HepG2 (cell line): ENCODE results near the gene WDR27. TPM values are rescaled to one million over a fixed set of nuclear protein-coding genes. Genes with fewer than 3 reads are reported as not detected.
A peak's percentile ranks its signal among the peaks of the same experiment; 100 is the strongest.

ENCODE experiments used
- ATAC-seq: fragments of 200-7000 bp; cut with Tn5 transposase; 3 replicates; pipeline ENCODE4 v1.9.1; 2020; ENCODE audit warnings: mild to moderate bottlenecking, moderate library complexity
- BruUV-seq: library from RNA; stranded (reverse); fragments of 400-500 nt; replicated peaks from 2 replicates; lab custom pipeline; 2021; lab: Mats Ljungman, UMichigan
- CTCF ChIA-PET: fragments of 300-600 bp; formaldehyde crosslinking; extraction: SDS; loops from one replicate; lab custom pipeline; 2021; ENCODE audit warnings: low total read pairs, inconsistent platforms, low intra/inter-chr PET ratio; lab: Yijun Ruan, JAX
- POLR2A ChIA-PET: fragments of 350-600 bp; sonication (Branson Sonifier 250); formaldehyde crosslinking; loops from one replicate; lab custom pipeline; 2020; ENCODE audit warnings: antibody characterized with exemption, inconsistent platforms; lab: Yijun Ruan, JAX
- DNase-seq: peaks from one replicate; pipeline ENCODE4 v3.0.0-alpha.2; 2015; ENCODE audit warnings: low spot score
- FAIRE-seq: peaks from 3 replicates; lab custom pipeline; 2011; peaks lifted over from hg19 to GRCh38; lab: Jason Lieb, UNC
- H2AFZ ChIP-seq: one replicate; pipeline ENCODE4 v1.6.1; 2011; ENCODE audit warnings: low read length, inconsistent platforms
- H3K27ac ChIP-seq: fragments of 300-600 bp; 3 replicates; pipeline ENCODE4 v1.8.0; 2011; ENCODE audit warnings: mixed run types, mild to moderate bottlenecking, mixed read lengths, low read length, inconsistent platforms; ENCODE audit not compliant: insufficient read depth; ENCODE audit errors: extremely low read length
- H3K27me3 ChIP-seq, 2 experiments: fragments of 200-600 bp in 1 of 2; 2 replicates in 1 of 2; 3 replicates in 1 of 2; pipeline versions ENCODE4 v1.6.0 to v1.8.0; 2011; ENCODE audit warnings: low read length in 2 of 2, mild to moderate bottlenecking in 2 of 2, moderate library complexity in 2 of 2, inconsistent platforms in 1 of 2; ENCODE audit not compliant: insufficient read depth in 2 of 2, control insufficient read depth in 1 of 2
- H3K36me3 ChIP-seq, 2 experiments: fragments of 200-600 bp in 1 of 2; replicated peaks in 1 of 2; 2 replicates in 1 of 2; 3 replicates in 1 of 2; pipeline versions ENCODE4 v1.5.1 to v1.8.0; 2011; ENCODE audit warnings: low read length in 2 of 2, inconsistent platforms in 1 of 2; ENCODE audit not compliant: insufficient read depth in 2 of 2, control insufficient read depth in 1 of 2
- H3K4me1 ChIP-seq: 2 replicates; pipeline ENCODE4 v1.5.1; 2012; ENCODE audit warnings: low read length, inconsistent platforms; ENCODE audit not compliant: insufficient read depth
- H3K4me2 ChIP-seq: 2 replicates; pipeline ENCODE4 v1.6.0; 2011; ENCODE audit warnings: low read depth, low read length, inconsistent platforms
- H3K4me3 ChIP-seq, 3 experiments: fragments of 200-600 bp in 1 of 3; sonication (generic), shearing (Covaris generic) in 1 of 3; replicated peaks in 1 of 3; 2 replicates each; pipeline ENCODE4 v1.5.1; 2011 to 2016; ENCODE audit warnings: low read length in 3 of 3, inconsistent platforms in 2 of 3, low read depth in 2 of 3, mild to moderate bottlenecking in 2 of 3, control low read depth in 1 of 3, mixed read lengths in 1 of 3; ENCODE audit not compliant: insufficient read depth in 1 of 3
- H3K79me2 ChIP-seq: one replicate; pipeline ENCODE4 v1.6.1; 2011; ENCODE audit warnings: low read length, inconsistent platforms; ENCODE audit not compliant: insufficient read depth
- H3K9ac ChIP-seq: 2 replicates; pipeline ENCODE4 v1.6.0; 2011; ENCODE audit warnings: mild to moderate bottlenecking, low read depth, low read length, inconsistent platforms; ENCODE audit not compliant: insufficient read depth
- H3K9me3 ChIP-seq: 2 replicates; pipeline ENCODE4 v1.5.1; 2012; ENCODE audit warnings: mild to moderate bottlenecking, low read length
- H4K20me1 ChIP-seq: 2 replicates; pipeline ENCODE4 v1.6.0; 2011; ENCODE audit warnings: inconsistent platforms, mild to moderate bottlenecking, low read length, moderate library complexity; ENCODE audit not compliant: insufficient read depth
- DNMT1 ChIP-seq: sonication (generic); formaldehyde crosslinking; IDR thresholded peaks from 2 replicates; pipeline ENCODE4 v1.5.1; 2020; ENCODE audit warnings: mild to moderate bottlenecking, missing genetic modification reagents
- KAT8 ChIP-seq: IDR thresholded peaks from 2 replicates; pipeline ENCODE4 v1.6.1; 2016; ENCODE audit warnings: missing genetic modification reagents, missing compliant biosample characterization
- SCMH1 ChIP-seq: sonication (generic); formaldehyde crosslinking; IDR thresholded peaks from 2 replicates; pipeline ENCODE4 v1.9.0; 2021; ENCODE audit warnings: missing genetic modification reagents, mild to moderate bottlenecking, borderline replicate concordance
- SUZ12 ChIP-seq: fragments of 150-350 bp; IDR thresholded peaks from 2 replicates; pipeline ENCODE4 v1.6.1; 2014; ENCODE audit warnings: low read depth, low read length
- ZNF451 ChIP-seq: sonication (generic); formaldehyde crosslinking; IDR thresholded peaks from 2 replicates; pipeline ENCODE4 v1.5.0; 2020; ENCODE audit warnings: mild to moderate bottlenecking, missing genetic modification reagents
- ZNF775 ChIP-seq: sonication (generic); formaldehyde crosslinking; IDR thresholded peaks from 2 replicates; pipeline ENCODE4 v1.4.0; 2020; ENCODE audit warnings: missing genetic modification reagents, mild to moderate bottlenecking, moderate library complexity, borderline replicate concordance
- ZNF83 ChIP-seq: sonication (generic); formaldehyde crosslinking; IDR thresholded peaks from 2 replicates; pipeline ENCODE4 v1.4.0; 2020; ENCODE audit warnings: missing genetic modification reagents, mild to moderate bottlenecking, borderline replicate concordance
- WGBS: methylation state at CpG from one replicate; pipeline ENCODE4 v1.1.6; 2017; ENCODE audit warnings: low lambda C conversion rate; 5-methylcytosine and 5-hydroxymethylcytosine counted together
- in situ Hi-C: cut with HindIII; loops from 2 replicates; pipeline ENCODE4 v1.10.0; 2017; ENCODE audit warnings: low pct_unique_long_range_greater_than_20kb; ENCODE audit not compliant: extremely low pct_ligation_motif_present
- intact Hi-C: fragments of 100-400 bp; cut with micrococcal nuclease; formaldehyde crosslinking; loops from one replicate; pipeline ENCODE4 v1.10.0; 2022; ENCODE audit not compliant: unreplicated experiment
- polyA plus RNA-seq, 8 experiments: library from polyadenylated mRNA; depleted of rRNA in 3 of 8; stranded (reverse) in 7 of 8; unstranded in 1 of 8; fragments of >200 nt; fragmentation: Illumina TruSeq in 4 of 8; extraction: Trizol in 4 of 8; gene quantifications; 2 replicates each; pipeline versions ENCODE4 v1.2.1 to v1.2.3, GENCODE V29; 2011 to 2016; ENCODE audit warnings: low read depth in 4 of 8, missing spikeins in 1 of 8, mixed read lengths in 1 of 8; ENCODE audit not compliant: insufficient read depth in 1 of 8
- total RNA-seq, 5 experiments: library from RNA; depleted of rRNA; stranded (reverse); fragments of >200 nt; fragmentation: Illumina TruSeq; extraction: Trizol; gene quantifications; 2 replicates each; pipeline ENCODE4 v1.2.3, GENCODE V29; 2016; ENCODE audit warnings: low read depth in 1 of 5
- TF ChIP-seq, protein P1 (sequence below): sonication (generic); formaldehyde crosslinking; IDR thresholded peaks from 2 replicates; pipeline ENCODE4 v1.5.1; 2020; ENCODE audit warnings: mild to moderate bottlenecking, missing genetic modification reagents, borderline replicate concordance
- TF ChIP-seq, protein P2 (sequence below): sonication (generic); formaldehyde crosslinking; IDR thresholded peaks from 2 replicates; pipeline ENCODE4 v1.8.0; 2022; ENCODE audit warnings: missing genetic modification reagents, mild to moderate bottlenecking, borderline replicate concordance
- TF ChIP-seq, protein P3 (sequence below): IDR thresholded peaks from 2 replicates; pipeline ENCODE4 v1.6.1; 2012; ENCODE audit warnings: low read depth, low read length, improper control_type of control experiment

The WDR27 gene
- total and polyA plus RNA-seq, 2 of the 13 experiments (the other 11 are each of a cell fraction or from before 2014, with no cell fraction given) = 34.1 to 80.3 TPM

GRCh38 chr6:169650959-169651292 lies 50.9 kb downstream of the WDR27 start:
- no peak for DNase-seq
- WGBS = 97% methylated on average over 6 of the region's 6 CpGs

More at GRCh38 chr6:169650959-169651292, 50.9 kb downstream of the WDR27 start:
- Histone ChIP-seq H3K27ac (no peak overlapping the region), H3K4me2 (no peak overlapping the region), H4K20me1 (no peaks in the 10 kb centered on the region), H3K36me3 (peaks cover 4 to 18% of the 10 kb centered on the region in 2 experiments; a peak in 3 of 5 replicates), H3K9me3 (no peaks in the 10 kb centered on the region), H3K4me3 (no peak overlapping the region), H3K27me3 (no peaks in the 10 kb centered on the region), H2AFZ (no peak overlapping the region), H3K9ac (no peak overlapping the region), H3K79me2 (no peaks in the 10 kb centered on the region), H3K4me1 (no peaks in the 10 kb centered on the region)
- CTCF ChIA-PET = no interaction called here
- no TSS peak for BruUV-seq
- FAIRE-seq (no peak), ATAC-seq (peak; percentile 48)
- TF ChIP-seq SCMH1 (CRISPR knock-in tag) (no peak), ZNF775 (CRISPR knock-in tag) (no peak), ZNF451 (CRISPR knock-in tag) (no peak), KAT8 (CRISPR knock-in tag) (no peak), ZNF83 (no peak), SUZ12 (no peak), DNMT1 (CRISPR knock-in tag) (no peak)
- TF ChIP-seq, protein P1, sequence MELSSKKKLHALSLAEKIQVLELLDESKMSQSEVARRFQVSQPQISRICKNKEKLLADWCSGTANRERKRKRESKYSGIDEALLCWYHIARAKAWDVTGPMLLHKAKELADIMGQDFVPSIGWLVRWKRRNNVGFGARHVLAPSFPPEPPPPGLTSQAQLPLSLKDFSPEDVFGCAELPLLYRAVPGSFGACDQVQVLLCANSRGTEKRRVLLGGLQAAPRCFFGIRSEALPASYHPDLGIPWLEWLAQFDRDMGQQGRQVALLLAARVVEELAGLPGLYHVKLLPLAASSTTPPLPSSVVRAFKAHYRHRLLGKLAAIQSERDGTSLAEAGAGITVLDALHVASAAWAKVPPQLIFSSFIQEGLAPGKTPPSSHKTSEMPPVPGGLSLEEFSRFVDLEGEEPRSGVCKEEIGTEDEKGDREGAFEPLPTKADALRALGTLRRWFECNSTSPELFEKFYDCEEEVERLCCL (CRISPR knock-in tag) = no peak
- TF ChIP-seq, protein P2, sequence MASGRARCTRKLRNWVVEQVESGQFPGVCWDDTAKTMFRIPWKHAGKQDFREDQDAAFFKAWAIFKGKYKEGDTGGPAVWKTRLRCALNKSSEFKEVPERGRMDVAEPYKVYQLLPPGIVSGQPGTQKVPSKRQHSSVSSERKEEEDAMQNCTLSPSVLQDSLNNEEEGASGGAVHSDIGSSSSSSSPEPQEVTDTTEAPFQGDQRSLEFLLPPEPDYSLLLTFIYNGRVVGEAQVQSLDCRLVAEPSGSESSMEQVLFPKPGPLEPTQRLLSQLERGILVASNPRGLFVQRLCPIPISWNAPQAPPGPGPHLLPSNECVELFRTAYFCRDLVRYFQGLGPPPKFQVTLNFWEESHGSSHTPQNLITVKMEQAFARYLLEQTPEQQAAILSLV = no peak
- TF ChIP-seq, protein P3, sequence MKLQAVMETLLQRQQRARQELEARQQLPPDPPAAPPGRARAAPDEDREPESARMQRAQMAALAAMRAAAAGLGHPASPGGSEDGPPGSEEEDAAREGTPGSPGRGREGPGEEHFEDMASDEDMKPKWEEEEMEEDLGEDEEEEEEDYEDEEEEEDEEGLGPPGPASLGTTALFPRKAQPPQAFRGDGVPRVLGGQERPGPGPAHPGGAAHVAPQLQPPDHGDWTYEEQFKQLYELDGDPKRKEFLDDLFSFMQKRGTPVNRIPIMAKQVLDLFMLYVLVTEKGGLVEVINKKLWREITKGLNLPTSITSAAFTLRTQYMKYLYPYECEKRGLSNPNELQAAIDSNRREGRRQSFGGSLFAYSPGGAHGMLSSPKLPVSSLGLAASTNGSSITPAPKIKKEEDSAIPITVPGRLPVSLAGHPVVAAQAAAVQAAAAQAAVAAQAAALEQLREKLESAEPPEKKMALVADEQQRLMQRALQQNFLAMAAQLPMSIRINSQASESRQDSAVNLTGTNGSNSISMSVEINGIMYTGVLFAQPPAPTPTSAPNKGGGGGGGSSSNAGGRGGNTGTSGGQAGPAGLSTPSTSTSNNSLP = no peak
- POLR2A ChIA-PET = no interaction called here
- in situ Hi-C loops = no loop called here
- intact Hi-C loops = no loop called here
